HEK293T (cell line): Measurements from ENCODE around the gene CRIP1.

ENCODE experiments used
- ARNT ChIP-seq: fragments of 450-650 bp; IDR thresholded peaks from 2 replicates; pipeline ENCODE4 v1.6.1; 2017; ENCODE audit warnings: mild to moderate bottlenecking
- FOXA1 ChIP-seq: fragments of 450-650 bp; IDR thresholded peaks from 2 replicates; pipeline ENCODE4 v1.6.1; 2016; ENCODE audit warnings: mild to moderate bottlenecking
- FOXM1 ChIP-seq: fragments of 450-650 bp; IDR thresholded peaks from 2 replicates; pipeline ENCODE4 v1.6.1; 2017; ENCODE audit warnings: mild to moderate bottlenecking, borderline replicate concordance
- HDGF ChIP-seq: fragments of 450-650 bp; IDR thresholded peaks from 2 replicates; pipeline ENCODE4 v1.6.1; 2017; ENCODE audit warnings: antibody characterized with exemption, borderline replicate concordance
- PKNOX1 ChIP-seq: fragments of 450-650 bp; IDR thresholded peaks from 2 replicates; pipeline ENCODE4 v1.6.1; 2016
- SP1 ChIP-seq: fragments of 450-650 bp; IDR thresholded peaks from 2 replicates; pipeline ENCODE4 v1.6.1; 2017
- SUZ12 ChIP-seq: fragments of 450-650 bp; IDR thresholded peaks from 2 replicates; pipeline ENCODE4 v1.6.1; 2016; ENCODE audit warnings: mild to moderate bottlenecking
- TARDBP ChIP-seq: fragments of 450-650 bp; IDR thresholded peaks from 2 replicates; pipeline ENCODE4 v1.6.1; 2016

GRCh38 chr14:105532735-105533141, 46.1 kb downstream of the CRIP1 start:
- TF ChIP-seq TARDBP (no peak), ARNT (no peak), HDGF (no peak), SP1 (no peak), PKNOX1 (no peak), SUZ12 (no peak), FOXM1 (no peak), FOXA1 (no peak)
